Measurements from ENCODE around the gene PRICKLE4. TPM values are rescaled to one million over a fixed set of nuclear protein-coding genes. Genes with fewer than 3 reads are reported as not detected.
A peak's percentile ranks its signal among the peaks of the same experiment; 100 is the strongest.

The PRICKLE4 gene
- total and polyA plus RNA-seq, 2 of the 13 experiments (the other 11 are each of a cell fraction or from before 2014, with no cell fraction given), result 0.92 to 1.2 TPM

GRCh38 chr6:41786451-41787218, 6.1 kb downstream of the PRICKLE4 start (continued):
- TF ChIP-seq SMC3 (IDR thresholded peaks at IDR 0.05; ENCODE audit: low read length), result peak; percentile 18; the same call in 1 of the 2 replicates
- TF ChIP-seq HIVEP1 (CRISPR knock-in tag; IDR thresholded peaks at IDR 0.05), result no peak
- TF ChIP-seq MTF1 (CRISPR knock-in tag; IDR thresholded peaks at IDR 0.05), result no peak
- no peak for TF ChIP-seq SCMH1 (CRISPR knock-in tag; IDR thresholded peaks at IDR 0.05; ENCODE audit: borderline replicate concordance)
- TF ChIP-seq POLR2AphosphoS5 (IDR thresholded peaks at IDR 0.05; ENCODE audit: low read depth, low read length), result peak; percentile 62
- TF ChIP-seq ZC3H4 (CRISPR knock-in tag; IDR thresholded peaks at IDR 0.05; ENCODE audit: borderline replicate concordance), result no peak
- TF ChIP-seq PLSCR1 (CRISPR knock-in tag; IDR thresholded peaks at IDR 0.05; ENCODE audit: borderline replicate concordance), result no peak
- no peak for TF ChIP-seq NFRKB (IDR thresholded peaks at IDR 0.05)
- TF ChIP-seq HDAC6 (IDR thresholded peaks at IDR 0.05; ENCODE audit: low read depth, low read length), result no peak
- no peak for TF ChIP-seq CBX1 (IDR thresholded peaks at IDR 0.05; ENCODE audit: low read depth)
- no peak for TF ChIP-seq ARNT (IDR thresholded peaks at IDR 0.05)
- no peak for TF ChIP-seq CREM (IDR thresholded peaks at IDR 0.05)
- TF ChIP-seq CREM (CRISPR knock-in tag; IDR thresholded peaks at IDR 0.05), result no peak; the same call in 1 of the 2 replicates
- TF ChIP-seq TERF1 (CRISPR knock-in tag; IDR thresholded peaks at IDR 0.05), result 0 out of 2 replicates have a peak, but pooled peaks have one; percentile 35
- TF ChIP-seq KDM6A (CRISPR knock-in tag; IDR thresholded peaks at IDR 0.05; ENCODE audit: low read depth), result no peak
- TF ChIP-seq ZNF75D (CRISPR knock-in tag; IDR thresholded peaks at IDR 0.05; ENCODE audit: borderline replicate concordance), result no peak
- peak; percentile 70; the same call in 1 of the 2 replicates for TF ChIP-seq ZNF792 (CRISPR knock-in tag; IDR thresholded peaks at IDR 0.05)
- no peak for TF ChIP-seq NPAS2 (CRISPR knock-in tag; IDR thresholded peaks at IDR 0.05; ENCODE audit: borderline replicate concordance)
- no peak; the same call in 1 of the 2 replicates for TF ChIP-seq NAIF1 (CRISPR knock-in tag; IDR thresholded peaks at IDR 0.05; ENCODE audit: borderline replicate concordance)
- TF ChIP-seq NFAT5 (CRISPR knock-in tag; IDR thresholded peaks at IDR 0.05), result no peak
- peak; percentile 43; the same call in 1 of the 2 replicates for TF ChIP-seq HOXA9 (CRISPR knock-in tag; IDR thresholded peaks at IDR 0.05; ENCODE audit: borderline replicate concordance)
- no peak for TF ChIP-seq NFE2L2 (IDR thresholded peaks at IDR 0.05; ENCODE audit: low read length)
- TF ChIP-seq PREB (CRISPR knock-in tag; IDR thresholded peaks at IDR 0.05), result no peak
- 0 out of 2 replicates have a peak, but pooled peaks have one; percentile 24 for TF ChIP-seq ZNF224 (CRISPR knock-in tag; IDR thresholded peaks at IDR 0.05)

Data from HepG2 (cell line).